DND-41 (cell line): ENCODE results near the gene RPL26.

Experiments used
- ATAC-seq: fragments of 200-7000 bp; cut with Tn5 transposase; 3 replicates; pipeline ENCODE4 v1.9.1; 2021; ENCODE audit warnings: low read depth; ENCODE audit not compliant: insufficient read depth
- DNase-seq: peaks from one replicate; pipeline ENCODE4 v3.0.0-alpha.2; 2020
- H2AFZ ChIP-seq: 2 replicates; pipeline ENCODE4 v1.6.0; 2012; ENCODE audit warnings: low read depth, low read length
- H3K27ac ChIP-seq: 2 replicates; pipeline ENCODE4 v1.5.1; 2012; ENCODE audit warnings: low read length, inconsistent platforms
- H3K27me3 ChIP-seq: fragments of 200-600 bp; sonication (generic); 2 replicates; pipeline ENCODE4 v1.6.0; 2012; ENCODE audit warnings: low read length, mild to moderate bottlenecking, inconsistent platforms; ENCODE audit not compliant: insufficient read depth, poor library complexity
- H3K36me3 ChIP-seq: 2 replicates; pipeline ENCODE4 v1.5.1; 2012; ENCODE audit warnings: low read length, inconsistent platforms; ENCODE audit not compliant: insufficient read depth
- H3K4me1 ChIP-seq: 2 replicates; pipeline ENCODE4 v1.5.1; 2012; ENCODE audit warnings: mild to moderate bottlenecking, low read length; ENCODE audit not compliant: insufficient read depth
- H3K4me2 ChIP-seq: 2 replicates; pipeline ENCODE4 v1.6.0; 2012; ENCODE audit warnings: mild to moderate bottlenecking, moderate library complexity, low read length, inconsistent platforms; ENCODE audit not compliant: insufficient read depth
- H3K4me3 ChIP-seq, 2 experiments: fragments of 200-600 bp in 1 of 2; shearing (Covaris generic) in 1 of 2; 2 replicates each; pipeline ENCODE4 v1.5.1; 2012 to 2016; ENCODE audit warnings: inconsistent platforms in 2 of 2, low read length in 2 of 2, mild to moderate bottlenecking in 2 of 2, low read depth in 1 of 2, moderate library complexity in 1 of 2
- H3K79me2 ChIP-seq: 2 replicates; pipeline ENCODE4 v1.6.0; 2012; ENCODE audit warnings: low read length, inconsistent platforms; ENCODE audit not compliant: insufficient read depth
- H3K9ac ChIP-seq: 2 replicates; pipeline ENCODE4 v1.6.0; 2012; ENCODE audit warnings: low read depth, mild to moderate bottlenecking, inconsistent platforms, low read length, moderate library complexity
- H3K9me3 ChIP-seq: 2 replicates; pipeline ENCODE4 v1.5.1; 2012; ENCODE audit warnings: low read length, moderate library complexity, mild to moderate bottlenecking, inconsistent platforms; ENCODE audit not compliant: insufficient read depth, severe bottlenecking
- H4K20me1 ChIP-seq: 2 replicates; pipeline ENCODE4 v1.6.0; 2012; ENCODE audit warnings: low read length; ENCODE audit not compliant: insufficient read depth
- CTCF ChIP-seq: IDR thresholded peaks from 2 replicates; pipeline ENCODE4 v1.5.1; 2012; ENCODE audit warnings: borderline replicate concordance, low read length, moderate library complexity, mild to moderate bottlenecking; ENCODE audit not compliant: poor library complexity, severe bottlenecking; ENCODE audit errors: extremely low read depth
- EZH2 ChIP-seq: IDR thresholded peaks from 3 replicates; pipeline ENCODE4 v1.6.1; 2012; ENCODE audit warnings: borderline replicate concordance, low read depth, mild to moderate bottlenecking, moderate library complexity, low read length, inconsistent platforms; ENCODE audit not compliant: severe bottlenecking

RPL26 gene

GRCh38 chr17:8419305-8419704 is 36.3 kb upstream of the RPL26 start:
- Histone ChIP-seq H2AFZ (no peak overlapping the region), H3K4me2 (no peak overlapping the region), H3K9ac (no peak overlapping the region), H3K36me3 (no peaks in the 10 kb centered on the region), H3K27ac (no peak overlapping the region), H3K9me3 (no peaks in the 10 kb centered on the region), H3K4me3 (no peak overlapping the region), H3K27me3 (peaks cover 11% of the 10 kb centered on the region), H3K79me2 (no peaks in the 10 kb centered on the region), H3K4me1 (no peaks in the 10 kb centered on the region), H4K20me1 (no peaks in the 10 kb centered on the region)
- no peak for ATAC-seq
- no peak for DNase-seq
- TF ChIP-seq EZH2 (no peak), CTCF (no peak)

GRCh38 chr17:8418471-8418870 is 35.5 kb upstream of the RPL26 start:
- H3K9ac ChIP-seq = no peak overlapping the region
- H3K4me2 ChIP-seq = no peak overlapping the region
- no peaks in the 10 kb centered on the region for H3K36me3 ChIP-seq
- H3K4me3 ChIP-seq = no peak overlapping the region
- H3K27ac ChIP-seq = no peak overlapping the region
- H2AFZ ChIP-seq = no peak overlapping the region
- H3K4me1 ChIP-seq = no peaks in the 10 kb centered on the region
- H3K9me3 ChIP-seq = no peaks in the 10 kb centered on the region
- ATAC-seq (no peak), DNase-seq (no peak)
- H3K79me2 ChIP-seq = no peaks in the 10 kb centered on the region
- no peak for TF ChIP-seq EZH2
- no peak for TF ChIP-seq CTCF
- peaks cover 11% of the 10 kb centered on the region for H3K27me3 ChIP-seq
- no peaks in the 10 kb centered on the region for H4K20me1 ChIP-seq

- Histone ChIP-seq H4K20me1 (no peaks in the 10 kb centered on the region), H3K9ac (no peak overlapping the region), H3K79me2 (no peaks in the 10 kb centered on the region), H3K4me2 (no peak overlapping the region), H3K27me3 (peaks cover 11% of the 10 kb centered on the region), H3K4me1 (no peaks in the 10 kb centered on the region), H3K4me3 (no peak overlapping the region), H2AFZ (no peak overlapping the region), H3K27ac (no peak overlapping the region), H3K9me3 (no peaks in the 10 kb centered on the region), H3K36me3 (no peaks in the 10 kb centered on the region)
- ATAC-seq = no peak
- TF ChIP-seq CTCF = no peak
- DNase-seq = no peak
Measured at GRCh38 chr17:8417806-8418205, 34.8 kb upstream of the RPL26 start.

- TF ChIP-seq EZH2 (no peak), CTCF (no peak)
- H3K27ac ChIP-seq = no peak overlapping the region
- no peaks in the 10 kb centered on the region for H3K9me3 ChIP-seq
Measured at GRCh38 chr17:8413938-8414337, 30.9 kb upstream of the RPL26 start.

More at GRCh38 chr17:8413938-8414337, 30.9 kb upstream of the RPL26 start:
- DNase-seq = no peak
- H2AFZ ChIP-seq = no peak overlapping the region
- peaks cover 11% of the 10 kb centered on the region for H3K27me3 ChIP-seq
- no peaks in the 10 kb centered on the region for H4K20me1 ChIP-seq
- no peaks in the 10 kb centered on the region for H3K36me3 ChIP-seq
- H3K4me3 ChIP-seq = no peak overlapping the region
- no peaks in the 10 kb centered on the region for H3K79me2 ChIP-seq
- H3K4me1 ChIP-seq = peaks cover 7% of the 10 kb centered on the region
- H3K9ac ChIP-seq = no peak overlapping the region
- no peak overlapping the region for H3K4me2 ChIP-seq
- no peak for ATAC-seq
